HepG2 (cell line): ENCODE results near the gene ZFYVE27. TPM values are rescaled to one million over a fixed set of nuclear protein-coding genes. Genes with fewer than 3 reads are reported as not detected.

Source experiments
- ATAC-seq: fragments of 200-7000 bp; cut with Tn5 transposase; 3 replicates; pipeline ENCODE4 v1.9.1; 2020; ENCODE audit warnings: mild to moderate bottlenecking, moderate library complexity
- BruUV-seq: library from RNA; stranded (reverse); fragments of 400-500 nt; replicated peaks from 2 replicates; lab custom pipeline; 2021; lab: Mats Ljungman, UMichigan
- CTCF ChIA-PET: fragments of 300-600 bp; formaldehyde crosslinking; extraction: SDS; loops from one replicate; lab custom pipeline; 2021; ENCODE audit warnings: low total read pairs, inconsistent platforms, low intra/inter-chr PET ratio; lab: Yijun Ruan, JAX
- POLR2A ChIA-PET: fragments of 350-600 bp; sonication (Branson Sonifier 250); formaldehyde crosslinking; loops from one replicate; lab custom pipeline; 2020; ENCODE audit warnings: antibody characterized with exemption, inconsistent platforms; lab: Yijun Ruan, JAX
- DNase-seq: peaks from one replicate; pipeline ENCODE4 v3.0.0-alpha.2; 2015; ENCODE audit warnings: low spot score
- FAIRE-seq: peaks from 3 replicates; lab custom pipeline; 2011; peaks lifted over from hg19 to GRCh38; lab: Jason Lieb, UNC
- H2AFZ ChIP-seq: one replicate; pipeline ENCODE4 v1.6.1; 2011; ENCODE audit warnings: low read length, inconsistent platforms
- H3K27ac ChIP-seq: fragments of 300-600 bp; 3 replicates; pipeline ENCODE4 v1.8.0; 2011; ENCODE audit warnings: mixed run types, mild to moderate bottlenecking, mixed read lengths, low read length, inconsistent platforms; ENCODE audit not compliant: insufficient read depth; ENCODE audit errors: extremely low read length
- H3K27me3 ChIP-seq, 2 experiments: fragments of 200-600 bp in 1 of 2; 2 replicates in 1 of 2; 3 replicates in 1 of 2; pipeline versions ENCODE4 v1.6.0 to v1.8.0; 2011; ENCODE audit warnings: low read length in 2 of 2, mild to moderate bottlenecking in 2 of 2, moderate library complexity in 2 of 2, inconsistent platforms in 1 of 2; ENCODE audit not compliant: insufficient read depth in 2 of 2, control insufficient read depth in 1 of 2
- H3K36me3 ChIP-seq, 2 experiments: fragments of 200-600 bp in 1 of 2; replicated peaks in 1 of 2; 2 replicates in 1 of 2; 3 replicates in 1 of 2; pipeline versions ENCODE4 v1.5.1 to v1.8.0; 2011; ENCODE audit warnings: low read length in 2 of 2, inconsistent platforms in 1 of 2; ENCODE audit not compliant: insufficient read depth in 2 of 2, control insufficient read depth in 1 of 2
- H3K4me1 ChIP-seq: 2 replicates; pipeline ENCODE4 v1.5.1; 2012; ENCODE audit warnings: low read length, inconsistent platforms; ENCODE audit not compliant: insufficient read depth
- H3K4me2 ChIP-seq: 2 replicates; pipeline ENCODE4 v1.6.0; 2011; ENCODE audit warnings: low read depth, low read length, inconsistent platforms
- H3K4me3 ChIP-seq, 3 experiments: fragments of 200-600 bp in 1 of 3; sonication (generic), shearing (Covaris generic) in 1 of 3; replicated peaks in 1 of 3; 2 replicates each; pipeline ENCODE4 v1.5.1; 2011 to 2016; ENCODE audit warnings: low read length in 3 of 3, inconsistent platforms in 2 of 3, low read depth in 2 of 3, mild to moderate bottlenecking in 2 of 3, control low read depth in 1 of 3, mixed read lengths in 1 of 3; ENCODE audit not compliant: insufficient read depth in 1 of 3
- H3K79me2 ChIP-seq: one replicate; pipeline ENCODE4 v1.6.1; 2011; ENCODE audit warnings: low read length, inconsistent platforms; ENCODE audit not compliant: insufficient read depth
- H3K9ac ChIP-seq: 2 replicates; pipeline ENCODE4 v1.6.0; 2011; ENCODE audit warnings: mild to moderate bottlenecking, low read depth, low read length, inconsistent platforms; ENCODE audit not compliant: insufficient read depth
- H3K9me3 ChIP-seq: 2 replicates; pipeline ENCODE4 v1.5.1; 2012; ENCODE audit warnings: mild to moderate bottlenecking, low read length
- H4K20me1 ChIP-seq: 2 replicates; pipeline ENCODE4 v1.6.0; 2011; ENCODE audit warnings: inconsistent platforms, mild to moderate bottlenecking, low read length, moderate library complexity; ENCODE audit not compliant: insufficient read depth
- DR1 ChIP-seq: sonication (generic); formaldehyde crosslinking; IDR thresholded peaks from 2 replicates; pipeline ENCODE4 v1.8.0; 2021; ENCODE audit warnings: mild to moderate bottlenecking, missing genetic modification reagents, inconsistent platforms
- KDM5B ChIP-seq: sonication (generic); formaldehyde crosslinking; IDR thresholded peaks from 2 replicates; pipeline ENCODE4 v1.4.0; 2020; ENCODE audit warnings: missing genetic modification reagents, mild to moderate bottlenecking, borderline replicate concordance
- PAF1 ChIP-seq: IDR thresholded peaks from 2 replicates; pipeline ENCODE4 v1.6.1; 2016; ENCODE audit warnings: missing genetic modification reagents, missing compliant biosample characterization
- PCBP1 ChIP-seq: fragments of 200-400 bp; formaldehyde crosslinking; IDR thresholded peaks from 2 replicates; pipeline ENCODE4 v1.6.1; 2017; ENCODE audit warnings: mild to moderate bottlenecking, low read depth, low read length, borderline replicate concordance
- PHF20 ChIP-seq: sonication (generic); formaldehyde crosslinking; IDR thresholded peaks from 2 replicates; pipeline ENCODE4 v1.5.0; 2020; ENCODE audit warnings: mild to moderate bottlenecking, missing genetic modification reagents
- RBM39 ChIP-seq: fragments of 200-400 bp; formaldehyde crosslinking; IDR thresholded peaks from one replicate; pipeline ENCODE4 v1.6.1; 2018; ENCODE audit warnings: antibody characterized with exemption, mild to moderate bottlenecking, low read depth, low read length; ENCODE audit not compliant: poor library complexity, severe bottlenecking
- TARDBP ChIP-seq: sonication (generic); formaldehyde crosslinking; IDR thresholded peaks from 2 replicates; pipeline ENCODE4 v1.8.0; 2022; ENCODE audit warnings: mild to moderate bottlenecking, missing genetic modification reagents
- ZNF20 ChIP-seq: sonication (generic); formaldehyde crosslinking; IDR thresholded peaks from 2 replicates; pipeline ENCODE4 v1.4.0; 2020; ENCODE audit warnings: mild to moderate bottlenecking, moderate library complexity, missing genetic modification reagents
- ZNF274 ChIP-seq: sonication (generic); formaldehyde crosslinking; IDR thresholded peaks from 2 replicates; pipeline ENCODE4 v1.5.1; 2020; ENCODE audit warnings: mild to moderate bottlenecking, missing genetic modification reagents
- ZNF564 ChIP-seq: sonication (generic); formaldehyde crosslinking; IDR thresholded peaks from 2 replicates; pipeline ENCODE4 v1.8.1; 2023; ENCODE audit warnings: mild to moderate bottlenecking, missing genetic modification reagents
- WGBS: methylation state at CpG from one replicate; pipeline ENCODE4 v1.1.6; 2017; ENCODE audit warnings: low lambda C conversion rate; 5-methylcytosine and 5-hydroxymethylcytosine counted together
- in situ Hi-C: cut with HindIII; loops from 2 replicates; pipeline ENCODE4 v1.10.0; 2017; ENCODE audit warnings: low pct_unique_long_range_greater_than_20kb; ENCODE audit not compliant: extremely low pct_ligation_motif_present
- intact Hi-C: fragments of 100-400 bp; cut with micrococcal nuclease; formaldehyde crosslinking; loops from one replicate; pipeline ENCODE4 v1.10.0; 2022; ENCODE audit not compliant: unreplicated experiment
- polyA plus RNA-seq, 8 experiments: library from polyadenylated mRNA; depleted of rRNA in 3 of 8; stranded (reverse) in 7 of 8; unstranded in 1 of 8; fragments of >200 nt; fragmentation: Illumina TruSeq in 4 of 8; extraction: Trizol in 4 of 8; gene quantifications; 2 replicates each; pipeline versions ENCODE4 v1.2.1 to v1.2.3, GENCODE V29; 2011 to 2016; ENCODE audit warnings: low read depth in 4 of 8, missing spikeins in 1 of 8, mixed read lengths in 1 of 8; ENCODE audit not compliant: insufficient read depth in 1 of 8
- total RNA-seq, 5 experiments: library from RNA; depleted of rRNA; stranded (reverse); fragments of >200 nt; fragmentation: Illumina TruSeq; extraction: Trizol; gene quantifications; 2 replicates each; pipeline ENCODE4 v1.2.3, GENCODE V29; 2016; ENCODE audit warnings: low read depth in 1 of 5
- TF ChIP-seq, protein P1 (sequence below): fragments of 450-650 bp; IDR thresholded peaks from 2 replicates; pipeline ENCODE4 v1.6.1; 2017
- TF ChIP-seq, protein P2 (sequence below): sonication (generic); formaldehyde crosslinking; IDR thresholded peaks from 2 replicates; pipeline ENCODE4 v1.4.0; 2020; ENCODE audit warnings: mild to moderate bottlenecking, missing genetic modification reagents
- TF ChIP-seq, protein P3 (sequence below): sonication (generic); formaldehyde crosslinking; IDR thresholded peaks from 2 replicates; pipeline ENCODE4 v1.5.0; 2020; ENCODE audit warnings: mild to moderate bottlenecking, missing genetic modification reagents

The ZFYVE27 gene
- total and polyA plus RNA-seq, 2 of the 13 experiments (the other 11 are each of a cell fraction or from before 2014, with no cell fraction given) = 19.7 to 20.5 TPM

DNA sequence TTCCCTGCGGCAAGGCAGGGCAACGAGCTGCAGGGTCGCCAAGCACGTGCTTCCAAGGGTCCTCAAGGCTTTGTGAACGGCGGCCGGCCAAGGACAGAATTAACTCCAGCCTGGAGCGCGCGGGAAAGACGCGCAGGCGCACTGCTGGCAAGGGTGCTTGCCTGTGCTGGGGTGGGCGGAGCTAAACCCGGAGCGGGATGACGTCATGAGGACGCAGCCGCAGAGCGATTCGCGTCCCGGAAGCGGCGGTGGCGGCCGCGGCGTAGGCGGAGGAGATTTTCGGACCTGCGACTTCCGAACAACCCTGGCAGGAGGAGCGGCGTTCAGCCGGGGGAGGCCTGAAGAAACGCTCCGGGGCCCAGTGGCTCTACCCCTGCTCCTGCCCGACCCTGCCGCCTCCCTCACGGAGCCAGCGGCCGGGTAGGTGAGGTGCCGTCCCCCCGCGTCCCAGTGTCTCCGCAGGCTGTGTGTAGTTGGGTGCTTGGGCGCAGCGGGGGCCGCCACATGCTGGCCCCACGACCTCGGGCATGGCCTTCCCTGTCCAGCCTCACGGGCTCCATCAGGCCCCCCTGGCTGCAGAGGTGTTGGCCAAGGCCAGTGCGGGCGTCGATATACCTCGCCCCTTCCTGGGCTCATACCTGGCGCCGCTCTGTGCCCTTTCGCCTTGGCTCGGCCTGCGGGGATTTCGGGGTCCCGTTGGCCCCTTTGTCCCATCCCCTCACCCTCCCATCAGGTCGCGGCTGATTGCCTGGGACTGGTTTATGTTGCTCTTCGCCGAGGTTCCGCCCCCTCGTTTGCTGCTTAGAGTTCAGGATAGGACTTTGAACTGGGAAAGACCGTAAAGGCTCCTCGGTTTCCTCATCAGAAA lies at the start of gene ZFYVE27 (continued):
- TF ChIP-seq DR1 (CRISPR knock-in tag) (peak; percentile 70), KDM5B (CRISPR knock-in tag) (peak; percentile 99), PAF1 (CRISPR knock-in tag) (no peak), PCBP1 (no peak), ZNF274 (peak; percentile 99), ZNF20 (CRISPR knock-in tag) (peak; percentile 69; the same call in 1 of the 2 replicates), RBM39 (peak; percentile 34)
- TF ChIP-seq, protein P1, sequence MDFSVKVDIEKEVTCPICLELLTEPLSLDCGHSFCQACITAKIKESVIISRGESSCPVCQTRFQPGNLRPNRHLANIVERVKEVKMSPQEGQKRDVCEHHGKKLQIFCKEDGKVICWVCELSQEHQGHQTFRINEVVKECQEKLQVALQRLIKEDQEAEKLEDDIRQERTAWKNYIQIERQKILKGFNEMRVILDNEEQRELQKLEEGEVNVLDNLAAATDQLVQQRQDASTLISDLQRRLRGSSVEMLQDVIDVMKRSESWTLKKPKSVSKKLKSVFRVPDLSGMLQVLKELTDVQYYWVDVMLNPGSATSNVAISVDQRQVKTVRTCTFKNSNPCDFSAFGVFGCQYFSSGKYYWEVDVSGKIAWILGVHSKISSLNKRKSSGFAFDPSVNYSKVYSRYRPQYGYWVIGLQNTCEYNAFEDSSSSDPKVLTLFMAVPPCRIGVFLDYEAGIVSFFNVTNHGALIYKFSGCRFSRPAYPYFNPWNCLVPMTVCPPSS = no peak

DNA sequence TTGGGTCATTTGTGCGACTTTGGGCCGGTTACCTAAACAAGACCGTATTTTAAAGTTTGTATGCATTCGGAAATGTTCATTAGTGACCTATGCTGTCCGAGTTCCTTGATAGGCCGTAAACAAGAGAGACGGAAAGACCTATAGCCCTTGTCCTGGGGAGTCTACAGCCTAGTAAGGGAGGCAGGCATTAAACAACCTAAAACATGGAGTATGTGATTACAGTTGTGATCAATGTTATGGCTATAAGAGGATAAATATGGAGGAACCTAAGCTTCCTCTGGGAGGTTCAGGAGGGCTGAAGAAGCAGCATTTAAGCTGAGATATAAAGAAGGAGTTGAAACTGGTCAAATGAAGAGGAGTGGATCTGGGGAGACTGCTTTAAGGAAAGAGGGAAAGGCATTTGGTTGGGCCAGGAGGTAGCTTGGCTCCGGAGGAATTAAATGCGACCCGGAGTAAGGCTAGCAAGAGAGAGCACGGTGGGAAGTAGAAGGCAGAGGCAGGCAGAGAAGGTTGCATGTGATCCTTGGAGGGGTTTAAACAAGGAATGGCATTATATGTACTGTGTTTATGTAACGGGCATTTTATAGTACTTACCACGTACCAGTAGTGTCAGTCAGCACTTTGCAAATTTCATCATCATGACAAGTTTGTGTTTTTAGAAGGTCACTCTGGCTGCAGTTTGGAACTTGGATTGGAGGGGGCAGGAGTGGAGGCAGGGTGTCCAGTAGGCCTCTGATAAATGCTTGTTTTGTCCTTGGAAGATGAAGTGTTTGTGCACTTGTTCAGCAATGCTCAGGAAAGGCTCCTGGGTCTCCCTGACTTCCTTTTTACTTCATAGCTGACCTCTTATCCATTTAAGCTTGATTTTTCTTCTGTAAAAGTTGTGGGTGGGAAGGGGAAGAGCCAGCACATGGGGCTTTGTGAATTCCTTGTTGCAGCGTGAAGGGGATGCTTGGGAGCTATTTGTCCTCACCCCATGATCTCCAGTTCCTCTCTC lies 48.8 kb upstream of the ZFYVE27 start:
- peak overlapping the region; percentile 94 for H3K4me2 ChIP-seq
- TSS peak; percentile 87 for BruUV-seq
- DNase-seq (peak; percentile 66), FAIRE-seq (peak; percentile 82), ATAC-seq (peak; percentile 5)
- ChIA-PET CTCF (no interaction called here), POLR2A (interaction anchor here (0.9 to 3.5 kb wide), 16 partner anchors 10 to 287 kb away, joined by 3 to 39 read pairs (median 8); partner anchors contain the start of genes HOGA1, PI4K2A, RRP12 and UBTD1)
- WGBS = 5% methylated on average over 14 of the region's 14 CpGs
- H3K9ac ChIP-seq = peak overlapping the region; percentile 86
- peaks cover 44% of the 10 kb centered on the region for H3K4me1 ChIP-seq
- peak overlapping the region; percentile 42 to 66 (median 57) for H3K4me3 ChIP-seq
- in situ Hi-C loops (no loop called here), intact Hi-C loops (no loop called here)
- peak overlapping the region; percentile 61 for H2AFZ ChIP-seq
- H3K79me2 ChIP-seq = peaks cover 34% of the 10 kb centered on the region
- H3K9me3 ChIP-seq = no peaks in the 10 kb centered on the region
- H4K20me1 ChIP-seq = 0 out of 2 replicates have a peak, but pooled peaks cover under 1% of the 10 kb centered on the region
- H3K27ac ChIP-seq = peak overlapping the region; percentile 94
- no peaks in the 10 kb centered on the region for H3K36me3 ChIP-seq
- H3K27me3 ChIP-seq = no peaks in the 10 kb centered on the region; a peak in 1 of 5 replicates
- TF ChIP-seq, protein P2, sequence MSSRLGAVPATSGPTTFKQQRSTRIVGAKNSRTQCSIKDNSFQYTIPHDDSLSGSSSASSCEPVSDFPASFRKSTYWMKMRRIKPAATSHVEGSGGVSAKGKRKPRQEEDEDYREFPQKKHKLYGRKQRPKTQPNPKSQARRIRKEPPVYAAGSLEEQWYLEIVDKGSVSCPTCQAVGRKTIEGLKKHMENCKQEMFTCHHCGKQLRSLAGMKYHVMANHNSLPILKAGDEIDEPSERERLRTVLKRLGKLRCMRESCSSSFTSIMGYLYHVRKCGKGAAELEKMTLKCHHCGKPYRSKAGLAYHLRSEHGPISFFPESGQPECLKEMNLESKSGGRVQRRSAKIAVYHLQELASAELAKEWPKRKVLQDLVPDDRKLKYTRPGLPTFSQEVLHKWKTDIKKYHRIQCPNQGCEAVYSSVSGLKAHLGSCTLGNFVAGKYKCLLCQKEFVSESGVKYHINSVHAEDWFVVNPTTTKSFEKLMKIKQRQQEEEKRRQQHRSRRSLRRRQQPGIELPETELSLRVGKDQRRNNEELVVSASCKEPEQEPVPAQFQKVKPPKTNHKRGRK = no peak
- TF ChIP-seq TARDBP (CRISPR knock-in tag) (no peak; the same call in 1 of the 2 replicates), ZNF564 (CRISPR knock-in tag) (no peak), PHF20 (0 out of 2 replicates have a peak, but pooled peaks have one; percentile 28)
- TF ChIP-seq, protein P3, sequence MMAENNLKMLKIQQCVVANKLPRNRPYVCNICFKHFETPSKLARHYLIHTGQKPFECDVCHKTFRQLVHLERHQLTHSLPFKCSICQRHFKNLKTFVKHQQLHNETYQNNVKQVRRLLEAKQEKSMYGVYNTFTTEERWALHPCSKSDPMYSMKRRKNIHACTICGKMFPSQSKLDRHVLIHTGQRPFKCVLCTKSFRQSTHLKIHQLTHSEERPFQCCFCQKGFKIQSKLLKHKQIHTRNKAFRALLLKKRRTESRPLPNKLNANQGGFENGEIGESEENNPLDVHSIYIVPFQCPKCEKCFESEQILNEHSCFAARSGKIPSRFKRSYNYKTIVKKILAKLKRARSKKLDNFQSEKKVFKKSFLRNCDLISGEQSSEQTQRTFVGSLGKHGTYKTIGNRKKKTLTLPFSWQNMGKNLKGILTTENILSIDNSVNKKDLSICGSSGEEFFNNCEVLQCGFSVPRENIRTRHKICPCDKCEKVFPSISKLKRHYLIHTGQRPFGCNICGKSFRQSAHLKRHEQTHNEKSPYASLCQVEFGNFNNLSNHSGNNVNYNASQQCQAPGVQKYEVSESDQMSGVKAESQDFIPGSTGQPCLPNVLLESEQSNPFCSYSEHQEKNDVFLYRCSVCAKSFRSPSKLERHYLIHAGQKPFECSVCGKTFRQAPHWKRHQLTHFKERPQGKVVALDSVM (CRISPR knock-in tag) = 0 out of 2 replicates have a peak, but pooled peaks have one; percentile 11
